Right lung (tissue), 5 donors: ENCODE measurements around the gene ARFIP1. TPM values are rescaled to one million over a fixed set of nuclear protein-coding genes. Genes with fewer than 3 reads are reported as not detected.

Experiments used
- DNase-seq, 2 donors: peaks; one replicate each; pipeline ENCODE4 v3.0.0-alpha.2; 2013
- polyA plus RNA-seq, 5 donors: library from polyadenylated mRNA; unstranded; fragments of 120-200 nt; gene quantifications; one replicate each; pipeline versions ENCODE4 v1.2.1 to v1.2.3, GENCODE V29; 2013; ENCODE audit warnings: inconsistent platforms in 1 of 5, low replicate concordance in 1 of 5; ENCODE audit not compliant: insufficient read length in 5 of 5, insufficient read depth in 1 of 5

Gene ARFIP1
- polyA plus RNA-seq, 5 donors = 41.4 to 56.6 (median 47.8) TPM

- no peak for DNase-seq
Observed at GRCh38 chr4:152960082-152960481, 180.3 kb downstream of the ARFIP1 start.

- DNase-seq = peak in 1 of 2 donors; percentile 32
Observed at GRCh38 chr4:152961014-152961772, 181.4 kb downstream of the ARFIP1 start.

- no peak for DNase-seq
Observed at GRCh38 chr4:152961773-152962115, 182.0 kb downstream of the ARFIP1 start.

Other genes starting within 250 kb of the ARFIP1 start
- 10 to 100 TPM; 22.3 to 41.8 (median 34.1) TPM for gene FBXW7, start 243.9 kb upstream of the ARFIP1 start, polyA plus RNA-seq
- 1 to 10 TPM; 1.0 to 2.9 (median 1.8) TPM for gene TMEM154, start 100.0 kb upstream of the ARFIP1 start, polyA plus RNA-seq
- gene TIGD4, start 224 bp upstream of the ARFIP1 start, polyA plus RNA-seq = 1 to 10 TPM; 1.2 to 1.9 (median 1.5) TPM
- gene FHDC1, start 156.4 kb downstream of the ARFIP1 start, polyA plus RNA-seq = 10 to 100 TPM in 1 of 5 donors, 1 to 10 TPM in 4; 8.9 to 10.3 (median 9.6) TPM